HG03354 (cell line): ENCODE measurements around the gene CFAP65.

Experiments used
- ATAC-seq: cut with Tn5 transposase; IDR thresholded peaks from one replicate; pipeline ENCODE4 v1.9.1; 2021; ENCODE audit warnings: mild to moderate bottlenecking; ENCODE audit not compliant: unreplicated experiment, poor library complexity, severe bottlenecking

Gene CFAP65

GRCh38 chr2:219060821-219061791 lies 19.8 kb upstream of the CFAP65 start, which contains the start of gene IHH:
Gene IHH, minus strand, starts transcription at chr2:219060921. Its CDS starts 454 bp downstream, at chr2:219060467.
- no peak for ATAC-seq

- ATAC-seq, result no peak
These were observed 18.7 kb upstream of the CFAP65 start for GRCh38 chr2:219059725-219060682.

- no peak for ATAC-seq
These were observed 18.0 kb upstream of the CFAP65 start for GRCh38 chr2:219059375-219059724.

- no peak for ATAC-seq
These were observed 17.4 kb upstream of the CFAP65 start for GRCh38 chr2:219058541-219059374.

- peak; percentile 90 for ATAC-seq
These were observed 16.6 kb upstream of the CFAP65 start for GRCh38 chr2:219057709-219058540.

- ATAC-seq, result peak; percentile 11
These were observed 15.8 kb upstream of the CFAP65 start for GRCh38 chr2:219056896-219057708.

GRCh38 chr2:219056176-219056895 lies 15.0 kb upstream of the CFAP65 start:
- no peak for ATAC-seq

- no peak for ATAC-seq
These were observed 13.9 kb upstream of the CFAP65 start for GRCh38 chr2:219054956-219055903.

GRCh38 chr2:219049282-219049681 lies 8.0 kb upstream of the CFAP65 start:
- no peak for ATAC-seq

GRCh38 chr2:219045937-219046550 lies 4.7 kb upstream of the CFAP65 start:
- no peak for ATAC-seq

GRCh38 chr2:219042750-219043149 lies 1.4 kb upstream of the CFAP65 start:
- no peak for ATAC-seq

- ATAC-seq, result no peak
These were observed 841 bp upstream of the CFAP65 start for GRCh38 chr2:219042157-219042556.

GRCh38 chr2:219038600-219038999 lies 2.7 kb downstream of the CFAP65 start:
- no peak for ATAC-seq

GRCh38 chr2:219037783-219038499 lies 3.4 kb downstream of the CFAP65 start:
- no peak for ATAC-seq

- no peak for ATAC-seq
These were observed 5.4 kb downstream of the CFAP65 start for GRCh38 chr2:219035942-219036341.
